Skeletal muscle tissue (tissue), 4 donors: ENCODE results near the gene ASIC2. TPM values are rescaled to one million over a fixed set of nuclear protein-coding genes. Genes with fewer than 3 reads are reported as not detected.
A peak's percentile ranks its signal among the peaks of the same experiment; 100 is the strongest.

Experiments used
- H3K27ac ChIP-seq: one replicate; pipeline ENCODE4 v1.7.0; 2013; ENCODE audit warnings: mild to moderate bottlenecking, low read depth, low read length, inconsistent platforms
- H3K27me3 ChIP-seq, 3 donors: one replicate each; pipeline ENCODE4 v1.7.0; 2013; ENCODE audit warnings: low read length in 3 of 3; ENCODE audit not compliant: control insufficient read depth in 3 of 3, insufficient read depth in 3 of 3
- H3K36me3 ChIP-seq, 3 donors: one replicate each; pipeline ENCODE4 v1.7.0; 2013; ENCODE audit warnings: low read length in 3 of 3; ENCODE audit not compliant: control insufficient read depth in 3 of 3, insufficient read depth in 3 of 3
- H3K4me1 ChIP-seq, 3 donors: one replicate each; pipeline ENCODE4 v1.7.0; 2013; ENCODE audit warnings: low read length in 3 of 3, mild to moderate bottlenecking in 3 of 3; ENCODE audit not compliant: control insufficient read depth in 3 of 3, insufficient read depth in 3 of 3
- H3K4me3 ChIP-seq, 3 donors: one replicate each; pipeline ENCODE4 v1.7.0; 2013; ENCODE audit warnings: low read length in 3 of 3
- H3K9ac ChIP-seq, 3 donors: one replicate each; pipeline ENCODE4 v1.7.0; 2013; ENCODE audit warnings: low read length in 3 of 3, mild to moderate bottlenecking in 3 of 3, moderate library complexity in 2 of 3, low read depth in 1 of 3
- H3K9me3 ChIP-seq, 3 donors: one replicate each; pipeline ENCODE4 v1.7.0; 2013; ENCODE audit warnings: low read length in 3 of 3; ENCODE audit not compliant: control insufficient read depth in 3 of 3
- total RNA-seq: library from RNA; depleted of rRNA; stranded (reverse); fragments of >200 nt; gene quantifications from one replicate; pipeline ENCODE4 v1.2.3, GENCODE V29; 2014
- donor health status: Osteomylitis.

Gene ASIC2
- total RNA-seq, 1 donor from 2014 or later: not detected

DNA sequence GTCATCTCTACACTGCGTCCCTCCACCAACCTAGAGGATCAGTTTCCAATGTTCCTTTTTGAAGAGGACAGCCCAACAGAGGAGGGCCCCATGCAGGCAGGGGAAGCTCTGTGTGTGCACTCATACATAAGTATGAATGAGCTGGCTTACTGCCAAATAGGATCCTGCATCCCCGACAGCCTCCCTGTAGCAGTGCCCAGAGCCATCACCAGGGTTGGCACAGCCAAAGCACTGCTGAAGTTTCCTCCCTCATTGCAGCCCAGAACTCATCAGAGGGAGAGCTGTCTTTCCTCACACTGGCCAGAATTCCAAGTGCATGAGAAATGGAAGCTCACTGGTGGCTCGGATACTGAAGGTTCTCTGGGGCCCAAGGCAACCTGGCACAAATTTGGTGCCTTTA is 114.4 kb downstream of the ASIC2 start:
- Histone ChIP-seq H3K4me3 (no peak overlapping the region), H3K27me3 (peaks cover 8 to 19% (median 11%) of the 10 kb centered on the region in 3 donors), H3K9ac (no peak overlapping the region), H3K27ac (no peak overlapping the region), H3K4me1 (no peaks in the 10 kb centered on the region), H3K36me3 (no peaks in the 10 kb centered on the region), H3K9me3 (no peaks in the 10 kb centered on the region)

DNA sequence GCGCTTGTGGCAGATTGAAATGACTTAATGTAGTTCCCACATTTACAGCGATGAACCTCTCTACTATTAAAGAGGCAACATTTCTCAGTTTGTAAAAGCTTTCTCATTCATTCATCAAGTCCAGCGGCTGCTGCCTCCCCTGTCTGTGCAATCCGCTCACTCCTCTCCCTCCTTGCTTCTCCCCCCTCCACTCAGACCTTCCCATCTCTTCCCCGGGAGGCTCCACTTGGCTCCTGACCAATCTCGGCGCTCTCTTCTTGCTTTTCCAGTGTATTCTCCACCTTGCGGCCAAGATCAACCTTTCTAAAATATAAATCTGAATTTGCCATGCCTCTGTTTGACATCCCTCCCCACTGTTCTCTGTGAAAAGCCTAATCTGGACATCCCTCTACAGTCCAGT is 117.5 kb downstream of the ASIC2 start:
- no peaks in the 10 kb centered on the region for H3K36me3 ChIP-seq
- no peak overlapping the region for H3K9ac ChIP-seq
- H3K27ac ChIP-seq: no peak overlapping the region
- peaks cover 8 to 24% (median 17%) of the 10 kb centered on the region in 3 donors for H3K27me3 ChIP-seq
- H3K9me3 ChIP-seq: no peaks in the 10 kb centered on the region
- no peak overlapping the region for H3K4me3 ChIP-seq
- no peaks in the 10 kb centered on the region for H3K4me1 ChIP-seq

DNA sequence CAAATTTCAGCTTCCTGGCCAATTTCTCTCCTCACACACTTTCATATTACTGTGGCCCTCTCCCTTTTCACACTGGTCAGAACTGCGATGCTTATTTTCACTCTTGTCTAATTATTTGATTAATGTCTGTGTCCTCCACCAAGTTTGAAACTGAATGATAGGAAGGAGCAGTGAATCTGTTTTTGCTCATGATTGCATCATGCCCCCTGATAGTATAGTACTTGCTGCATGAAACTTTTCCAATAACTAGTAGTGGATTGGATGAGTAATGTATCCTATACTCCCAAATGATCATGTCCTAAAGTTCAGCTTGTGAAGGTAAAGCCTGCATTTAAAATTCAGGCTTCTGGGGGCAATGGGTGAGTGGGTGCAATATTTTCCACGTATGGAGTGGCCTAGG is 121.2 kb downstream of the ASIC2 start:
- no peaks in the 10 kb centered on the region for H3K4me1 ChIP-seq
- H3K9ac ChIP-seq: no peak overlapping the region
- no peak overlapping the region for H3K4me3 ChIP-seq
- H3K9me3 ChIP-seq: no peaks in the 10 kb centered on the region
- no peaks in the 10 kb centered on the region for H3K36me3 ChIP-seq
- H3K27ac ChIP-seq: no peak overlapping the region
- H3K27me3 ChIP-seq: peaks cover 3 to 17% (median 14%) of the 10 kb centered on the region in 3 donors

DNA sequence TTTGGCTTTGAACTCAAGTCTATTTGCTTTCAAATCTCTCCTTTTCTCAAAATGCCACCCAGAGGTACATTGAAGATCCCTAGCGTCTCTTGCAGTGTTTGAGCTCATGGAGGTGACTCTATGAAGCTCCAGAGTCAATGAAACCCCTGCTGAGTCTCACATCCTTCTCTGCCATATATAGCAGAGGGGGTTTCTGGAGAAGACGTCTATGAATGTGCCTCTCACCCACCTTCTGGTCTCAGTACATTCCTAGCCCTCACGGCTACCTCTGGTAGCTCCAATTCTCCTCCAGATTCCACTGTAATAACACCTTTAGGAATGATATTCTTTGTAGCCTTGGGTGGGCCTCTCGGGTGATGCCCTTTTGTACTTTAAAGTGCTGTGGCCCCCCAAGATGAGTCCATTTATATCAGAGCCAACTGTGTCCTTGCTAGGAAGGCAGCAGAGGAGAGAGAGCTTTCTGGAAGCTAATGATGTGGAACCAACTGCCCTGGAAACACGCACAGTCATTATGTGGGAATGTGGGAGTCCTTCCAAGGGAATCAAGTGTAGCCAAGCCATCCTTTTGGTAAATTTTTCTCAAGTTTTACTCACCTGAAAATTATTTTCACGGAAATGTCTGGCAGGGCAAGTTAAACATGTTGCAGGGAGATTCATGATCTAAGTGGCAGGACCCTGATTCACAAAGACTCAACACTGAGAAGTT is 123.4 kb downstream of the ASIC2 start:
- Histone ChIP-seq H3K4me3 (no peak overlapping the region), H3K4me1 (peaks cover 4 to 6% (median 5%) of the 10 kb centered on the region in 3 donors), H3K9ac (no peak overlapping the region), H3K9me3 (no peaks in the 10 kb centered on the region), H3K27me3 (peaks cover 0 to 8% (median 7%) of the 10 kb centered on the region in 3 donors), H3K27ac (no peak overlapping the region), H3K36me3 (no peaks in the 10 kb centered on the region)

DNA sequence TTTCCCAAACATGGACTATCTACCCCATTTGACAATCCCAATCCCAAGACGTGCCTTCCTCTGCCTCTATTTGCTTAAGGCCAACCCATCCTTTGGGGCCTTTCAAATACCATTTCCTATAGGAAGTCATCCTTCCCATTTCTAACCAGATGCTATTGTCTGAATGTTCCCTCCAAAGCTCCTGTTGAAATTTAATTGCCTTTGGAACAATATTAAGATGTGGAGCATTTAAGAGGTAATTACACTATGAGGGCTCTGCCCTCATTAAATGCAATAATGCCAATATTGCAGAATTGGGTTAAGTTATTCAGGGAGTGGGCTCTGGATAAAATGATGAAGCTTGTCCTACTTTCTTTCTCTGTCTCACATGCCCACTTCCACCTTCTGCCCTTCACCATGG is 125.4 kb downstream of the ASIC2 start:
- Histone ChIP-seq H3K9ac (no peak overlapping the region), H3K4me1 (peaks cover 20 to 24% (median 22%) of the 10 kb centered on the region in 3 donors), H3K9me3 (no peaks in the 10 kb centered on the region), H3K27me3 (peaks cover 0 to 6% (median 0%) of the 10 kb centered on the region in 3 donors), H3K4me3 (no peak overlapping the region), H3K27ac (no peak overlapping the region), H3K36me3 (no peaks in the 10 kb centered on the region)

DNA sequence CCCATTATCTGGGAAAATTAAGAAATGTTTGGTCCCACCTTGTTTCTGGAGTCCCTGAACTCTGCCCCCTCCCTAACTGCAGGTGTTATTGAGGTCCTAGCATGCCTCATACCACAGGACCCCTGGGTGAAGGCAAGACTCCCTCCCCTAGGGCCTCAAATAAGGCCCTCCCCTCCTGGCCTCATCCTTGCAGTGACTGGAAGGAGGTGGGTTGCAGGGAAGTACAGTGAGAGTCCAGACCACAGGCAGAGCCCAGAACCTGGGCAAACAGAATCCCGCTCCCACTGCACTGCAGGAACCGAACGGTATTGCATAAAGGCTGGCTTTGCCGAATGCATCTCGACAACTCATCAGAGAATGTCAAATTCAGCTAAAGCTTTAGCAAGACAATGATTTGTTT is 126.6 kb downstream of the ASIC2 start:
- Histone ChIP-seq H3K36me3 (no peaks in the 10 kb centered on the region), H3K9ac (no peak overlapping the region), H3K4me3 (no peak overlapping the region), H3K9me3 (no peaks in the 10 kb centered on the region), H3K27me3 (peaks cover 0 to 2% (median 0%) of the 10 kb centered on the region in 3 donors), H3K4me1 (peaks cover 20 to 24% (median 22%) of the 10 kb centered on the region in 3 donors), H3K27ac (no peak overlapping the region)

DNA sequence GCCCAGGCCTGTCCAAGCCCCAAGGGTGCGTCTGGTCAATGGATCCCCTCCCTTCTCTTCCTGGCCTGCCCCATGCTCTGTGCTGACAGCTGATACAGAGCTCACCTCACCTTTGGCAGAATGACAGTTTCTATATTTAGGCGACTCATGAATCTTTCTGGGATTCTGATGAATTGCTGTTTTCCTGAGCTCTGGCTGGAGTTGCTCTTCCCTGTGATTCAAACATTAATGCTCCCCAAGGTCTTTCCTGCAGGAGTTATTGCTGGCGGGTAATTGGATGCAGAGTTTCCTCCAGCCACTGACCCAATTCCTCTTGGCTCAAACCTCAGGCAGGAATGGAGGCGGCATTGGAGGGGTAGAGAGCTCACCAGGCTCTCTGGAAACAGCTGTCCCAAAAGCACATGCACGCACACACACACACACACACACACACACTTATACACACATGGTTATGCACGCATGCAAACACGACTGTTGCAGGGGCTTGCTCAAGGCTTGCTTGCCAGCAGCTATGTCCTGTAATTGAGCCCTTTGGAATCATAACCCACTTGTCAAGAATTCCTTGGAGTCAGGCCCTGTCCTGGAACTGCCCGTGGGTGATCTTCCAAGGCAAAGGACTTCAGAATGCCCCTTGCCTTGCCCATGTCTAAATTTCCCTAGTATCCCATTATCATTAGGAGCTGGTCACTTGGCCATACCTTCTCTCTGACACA is 128.8 kb downstream of the ASIC2 start:
- Histone ChIP-seq H3K36me3 (no peaks in the 10 kb centered on the region), H3K27ac (peak overlapping the region; percentile 41), H3K9ac (peak overlapping the region; percentile 12 to 58 (median 57)), H3K9me3 (no peaks in the 10 kb centered on the region), H3K27me3 (peaks cover 0 to 2% (median 0%) of the 10 kb centered on the region in 3 donors), H3K4me1 (peaks cover 20 to 24% (median 22%) of the 10 kb centered on the region in 3 donors), H3K4me3 (peak overlapping the region; percentile 25 to 52 (median 29))

DNA sequence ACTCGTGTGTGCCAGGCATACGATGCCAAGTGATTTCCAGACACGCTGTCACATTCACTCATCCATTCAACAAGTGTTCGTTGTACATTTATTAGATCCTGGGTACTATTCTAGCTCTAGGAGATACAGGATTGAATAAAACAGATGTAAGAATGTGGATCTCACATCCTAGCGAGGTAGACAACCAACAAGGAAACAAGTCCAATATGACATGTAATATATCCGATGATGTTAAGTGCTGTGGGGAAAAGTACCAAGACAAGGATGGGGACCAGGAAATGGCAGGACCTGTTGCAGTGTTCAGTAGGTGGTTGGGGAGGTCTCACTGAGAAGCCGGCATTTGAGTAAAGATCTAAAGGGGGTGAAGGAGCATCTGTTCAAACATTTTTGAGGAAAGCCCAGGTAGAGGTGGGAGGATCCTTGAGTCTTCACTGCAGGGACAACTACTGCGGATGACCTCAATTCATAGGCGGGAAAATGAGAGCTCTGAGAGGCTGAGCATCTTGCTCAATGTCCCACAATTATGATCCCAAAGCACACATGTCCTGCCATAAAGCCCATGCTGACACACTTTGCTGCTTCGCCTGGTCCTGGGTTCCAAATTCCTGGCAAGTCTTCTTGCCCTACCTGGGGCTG is 129.4 kb downstream of the ASIC2 start:
- Histone ChIP-seq H3K27ac (peak overlapping the region; percentile 41), H3K4me3 (peak overlapping the region in 1 of 3 donors; percentile 25), H3K9ac (peak overlapping the region in 1 of 3 donors; percentile 10)

DNA sequence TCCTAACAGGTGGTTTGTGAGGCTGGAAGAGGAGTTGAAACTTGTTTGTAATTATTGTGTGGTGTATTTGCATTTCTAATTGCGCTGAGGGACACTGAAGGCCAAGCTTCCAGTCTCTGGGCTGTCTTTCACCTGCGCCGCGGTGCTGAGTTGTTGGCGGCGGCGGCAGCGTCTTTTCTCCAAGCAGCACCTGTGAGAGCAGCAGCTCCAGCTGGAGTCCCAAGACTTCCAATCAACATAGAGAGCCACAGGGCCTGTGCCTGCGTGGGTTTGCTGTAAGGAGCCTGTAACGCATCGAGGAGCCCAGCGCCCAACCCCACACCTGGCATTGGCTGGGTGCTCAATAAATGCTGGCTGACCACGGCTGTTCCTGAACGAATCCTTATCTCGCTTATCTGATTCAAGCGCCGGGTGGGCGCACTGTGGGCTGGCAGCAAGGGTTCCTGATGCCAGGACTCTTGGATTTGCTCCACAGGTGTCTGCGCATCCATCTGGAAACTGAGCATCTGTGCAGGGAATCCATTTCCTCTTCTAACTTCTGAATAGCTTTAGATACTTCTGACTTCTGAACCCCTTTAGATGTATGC is 138.1 kb downstream of the ASIC2 start:
- no peak overlapping the region for H3K4me3 ChIP-seq
- no peak overlapping the region for H3K27ac ChIP-seq
- no peak overlapping the region for H3K9ac ChIP-seq
- H3K36me3 ChIP-seq: no peaks in the 10 kb centered on the region
- peaks cover 0 to 7% (median 4%) of the 10 kb centered on the region in 3 donors for H3K4me1 ChIP-seq
- H3K27me3 ChIP-seq: peaks cover 0 to 20% (median 9%) of the 10 kb centered on the region in 3 donors
- H3K9me3 ChIP-seq: no peaks in the 10 kb centered on the region

More for the DNA sequence above, 129.4 kb downstream of the ASIC2 start:
- peaks cover 0 to 2% (median 0%) of the 10 kb centered on the region in 3 donors for H3K27me3 ChIP-seq
- no peaks in the 10 kb centered on the region for H3K9me3 ChIP-seq
- peaks cover 21 to 25% (median 24%) of the 10 kb centered on the region in 3 donors for H3K4me1 ChIP-seq
- H3K36me3 ChIP-seq: no peaks in the 10 kb centered on the region
